Liver (tissue), 9 donors: ENCODE results near the gene VSIR. TPM values are rescaled to one million over a fixed set of nuclear protein-coding genes. Genes with fewer than 3 reads are reported as not detected.

Experiments
- DNase-seq: peaks from one replicate; pipeline ENCODE4 v3.0.0-alpha.2; 2017; ENCODE audit warnings: low spot score
- H3K27ac ChIP-seq, 2 donors: one replicate each; pipeline ENCODE4 v1.7.0; 2013; ENCODE audit warnings: inconsistent platforms in 2 of 2, low read length in 2 of 2, control low read depth in 1 of 2, low read depth in 1 of 2, mild to moderate bottlenecking in 1 of 2
- H3K27me3 ChIP-seq, 4 donors: one replicate each; pipeline versions ENCODE4 v1.6.1 to v1.7.0; 2013; ENCODE audit warnings: low read length in 3 of 4, inconsistent platforms in 1 of 4, mild to moderate bottlenecking in 1 of 4, moderate library complexity in 1 of 4; ENCODE audit not compliant: control insufficient read depth in 4 of 4, insufficient read depth in 4 of 4
- H3K36me3 ChIP-seq, 4 donors: one replicate each; pipeline versions ENCODE4 v1.6.1 to v1.7.0; 2013; ENCODE audit warnings: low read length in 3 of 4, mild to moderate bottlenecking in 3 of 4, low read depth in 1 of 4, moderate library complexity in 1 of 4; ENCODE audit not compliant: control insufficient read depth in 4 of 4, insufficient read depth in 3 of 4
- H3K4me1 ChIP-seq, 4 donors: one replicate each; pipeline versions ENCODE4 v1.6.1 to v1.7.0; 2013; ENCODE audit warnings: low read length in 3 of 4, mild to moderate bottlenecking in 3 of 4, moderate library complexity in 1 of 4; ENCODE audit not compliant: control insufficient read depth in 4 of 4, insufficient read depth in 4 of 4
- H3K4me3 ChIP-seq, 3 donors: one replicate each; pipeline versions ENCODE4 v1.6.1 to v1.7.0; 2013; ENCODE audit warnings: low read length in 3 of 3, control low read depth in 1 of 3, low read depth in 1 of 3, mild to moderate bottlenecking in 1 of 3
- H3K9ac ChIP-seq, 2 donors: one replicate each; pipeline ENCODE4 v1.7.0; 2013; ENCODE audit warnings: low read length in 2 of 2, mild to moderate bottlenecking in 2 of 2, moderate library complexity in 2 of 2, control low read depth in 1 of 2, low read depth in 1 of 2
- H3K9me3 ChIP-seq, 4 donors: one replicate each; pipeline versions ENCODE4 v1.6.1 to v1.7.0; 2013; ENCODE audit warnings: low read length in 3 of 4; ENCODE audit not compliant: control insufficient read depth in 4 of 4
- ATF3 ChIP-seq: IDR thresholded peaks from 2 replicates; pipeline ENCODE4 v1.6.1; 2016; ENCODE audit warnings: antibody characterized with exemption
- EGR1 ChIP-seq, 2 donors: IDR thresholded peaks; 2 replicates each; pipeline ENCODE4 v1.6.1; 2016 to 2018; ENCODE audit warnings: antibody characterized with exemption in 2 of 2, low read depth in 2 of 2
- FOXA1 ChIP-seq: IDR thresholded peaks from 2 replicates; pipeline ENCODE4 v1.6.1; 2016; ENCODE audit warnings: antibody characterized with exemption
- GABPA ChIP-seq, 2 donors: IDR thresholded peaks in 1 of 2; conservative IDR thresholded peaks in 1 of 2; 2 replicates each; pipeline ENCODE4 v1.6.1; 2016; ENCODE audit warnings: antibody characterized with exemption in 2 of 2, mild to moderate bottlenecking in 1 of 2, moderate library complexity in 1 of 2
- HNF4A ChIP-seq, 2 donors: conservative IDR thresholded peaks; 2 replicates each; pipeline ENCODE4 v1.6.1; 2016; ENCODE audit warnings: antibody characterized with exemption in 2 of 2, mild to moderate bottlenecking in 2 of 2
- HNF4G ChIP-seq: IDR thresholded peaks from 2 replicates; pipeline ENCODE4 v1.6.1; 2016; ENCODE audit warnings: antibody characterized with exemption
- NR2F2 ChIP-seq: IDR thresholded peaks from 2 replicates; pipeline ENCODE4 v1.6.1; 2016; ENCODE audit warnings: antibody characterized with exemption
- RAD21 ChIP-seq, 2 donors: IDR thresholded peaks; 2 replicates each; pipeline ENCODE4 v1.6.1; 2016; ENCODE audit warnings: antibody characterized with exemption in 2 of 2, mild to moderate bottlenecking in 2 of 2
- RXRA ChIP-seq, 2 donors: IDR thresholded peaks; 2 replicates each; pipeline ENCODE4 v1.6.1; 2017 to 2018; ENCODE audit warnings: antibody characterized with exemption in 2 of 2, mild to moderate bottlenecking in 1 of 2
- TAF1 ChIP-seq: conservative IDR thresholded peaks from 2 replicates; pipeline ENCODE4 v1.6.1; 2016; ENCODE audit warnings: antibody characterized with exemption, mild to moderate bottlenecking
- YY1 ChIP-seq: IDR thresholded peaks from 2 replicates; pipeline ENCODE4 v1.6.1; 2016; ENCODE audit warnings: antibody characterized with exemption, mild to moderate bottlenecking
- WGBS: extraction: QIAGEN DNeasy Blood & Tissue Kit; methylation state at CpG from one replicate; pipeline ENCODE4 v1.1.7; 2013; 5-methylcytosine and 5-hydroxymethylcytosine counted together
- polyA plus RNA-seq, 2 donors: library from polyadenylated mRNA; stranded (reverse) in 1 of 2; unstranded in 1 of 2; fragments of 200-250 nt in 1 of 2; fragments of >200 nt in 1 of 2; fragmentation: Nextera tagmentation in 1 of 2; extraction: Ambion mirVana in 1 of 2; gene quantifications; one replicate each; pipeline versions ENCODE4 v1.2.1 to v1.2.3, GENCODE V29; 2013 to 2015
- total RNA-seq, 2 donors: library from RNA; depleted of rRNA; stranded (reverse); fragments of >200 nt; gene quantifications; one replicate each; pipeline ENCODE4 v1.2.3, GENCODE V29; 2014
- TF ChIP-seq, protein P1 (sequence below): fragments of 150-350 bp; IDR thresholded peaks from 2 replicates; pipeline ENCODE4 v1.5.1; 2017; ENCODE audit warnings: improper control_type of control experiment, low read depth, low read length; ENCODE audit not compliant: missing input control
- TF ChIP-seq, protein P2 (sequence below): IDR thresholded peaks from 2 replicates; pipeline ENCODE4 v1.6.1; 2016; ENCODE audit warnings: antibody characterized with exemption, mild to moderate bottlenecking
- donor health status: healthy.
- donor health status: healthy.
- donor health status: healthy.
- donor health status: healthy.
- donor health status: healthy.

VSIR gene
- total and polyA plus RNA-seq, 4 donors, result 7.2 to 12.2 (median 10.8) TPM

GRCh38 chr10:71727738-71728737 is 45.3 kb downstream of the VSIR start:
- no peak overlapping the region for H3K9ac ChIP-seq
- no peaks in the 10 kb centered on the region for H3K36me3 ChIP-seq
- TF ChIP-seq, protein P1, sequence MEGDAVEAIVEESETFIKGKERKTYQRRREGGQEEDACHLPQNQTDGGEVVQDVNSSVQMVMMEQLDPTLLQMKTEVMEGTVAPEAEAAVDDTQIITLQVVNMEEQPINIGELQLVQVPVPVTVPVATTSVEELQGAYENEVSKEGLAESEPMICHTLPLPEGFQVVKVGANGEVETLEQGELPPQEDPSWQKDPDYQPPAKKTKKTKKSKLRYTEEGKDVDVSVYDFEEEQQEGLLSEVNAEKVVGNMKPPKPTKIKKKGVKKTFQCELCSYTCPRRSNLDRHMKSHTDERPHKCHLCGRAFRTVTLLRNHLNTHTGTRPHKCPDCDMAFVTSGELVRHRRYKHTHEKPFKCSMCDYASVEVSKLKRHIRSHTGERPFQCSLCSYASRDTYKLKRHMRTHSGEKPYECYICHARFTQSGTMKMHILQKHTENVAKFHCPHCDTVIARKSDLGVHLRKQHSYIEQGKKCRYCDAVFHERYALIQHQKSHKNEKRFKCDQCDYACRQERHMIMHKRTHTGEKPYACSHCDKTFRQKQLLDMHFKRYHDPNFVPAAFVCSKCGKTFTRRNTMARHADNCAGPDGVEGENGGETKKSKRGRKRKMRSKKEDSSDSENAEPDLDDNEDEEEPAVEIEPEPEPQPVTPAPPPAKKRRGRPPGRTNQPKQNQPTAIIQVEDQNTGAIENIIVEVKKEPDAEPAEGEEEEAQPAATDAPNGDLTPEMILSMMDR, result no peak
- TF ChIP-seq GABPA (IDR thresholded peaks at IDR 0.05 in 1 of 2, conservative IDR thresholded peaks at IDR 0.05 in 1 of 2) (no peak), EGR1 (IDR thresholded peaks at IDR 0.05; ENCODE audit: low read depth in 2 of 2) (no peak), HNF4A (conservative IDR thresholded peaks at IDR 0.05) (no peak), YY1 (no peak), NR2F2 (peak; percentile 67), TAF1 (no peak), FOXA1 (no peak), ATF3 (no peak), HNF4G (no peak), RAD21 (IDR thresholded peaks at IDR 0.05) (peak in 1 of 2 donors; percentile 7)
- H3K9me3 ChIP-seq, result no peaks in the 10 kb centered on the region
- H3K27ac ChIP-seq, result peak overlapping the region; percentile 66 to 67
- DNase-seq, result peak; percentile 69
- H3K4me1 ChIP-seq, result peaks cover 0 to 8% (median 4%) of the 10 kb centered on the region in 4 donors
- H3K27me3 ChIP-seq, result no peaks in the 10 kb centered on the region
- WGBS, result 60% methylated on average over 8 of the region's 8 CpGs
- H3K4me3 ChIP-seq, result no peak overlapping the region

DNA sequence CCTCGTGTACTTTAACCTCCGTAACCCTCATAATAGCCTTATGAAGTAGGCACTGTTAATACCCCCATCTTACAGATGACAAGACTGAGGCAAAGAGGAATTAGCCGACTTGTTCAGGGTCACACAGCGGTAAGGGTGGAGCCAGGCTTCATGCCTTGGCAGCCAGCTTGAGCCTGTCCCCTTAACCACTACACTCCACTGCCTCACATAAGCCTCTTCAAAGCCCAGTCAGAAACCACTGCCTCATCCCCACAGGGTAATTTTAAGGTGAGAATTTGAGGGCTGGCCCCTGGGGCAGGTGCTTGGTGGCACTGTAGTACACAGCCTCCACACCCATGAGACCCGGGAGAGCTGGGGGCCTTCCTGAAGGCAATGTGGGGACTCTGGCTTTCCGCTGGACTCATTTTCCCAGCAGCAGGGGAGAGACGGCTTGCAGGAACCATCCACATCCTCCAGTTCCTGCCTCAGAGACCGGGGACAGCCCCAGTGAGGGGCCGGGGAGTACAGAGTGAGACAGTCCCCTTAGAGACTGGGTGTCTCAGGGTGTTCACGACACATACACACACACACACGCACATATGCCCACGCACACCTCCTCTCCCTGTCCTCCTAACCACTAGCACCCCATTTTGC is 46.1 kb downstream of the VSIR start:
- H3K4me1 ChIP-seq, result peaks cover 0 to 8% (median 4%) of the 10 kb centered on the region in 4 donors

More for the DNA sequence above, 46.1 kb downstream of the VSIR start:
- no peak for DNase-seq
- no peak overlapping the region for H3K4me3 ChIP-seq
- peak overlapping the region; percentile 66 to 67 for H3K27ac ChIP-seq
- WGBS, result 73% methylated on average over 12 of the region's 12 CpGs
- no peaks in the 10 kb centered on the region for H3K27me3 ChIP-seq
- no peaks in the 10 kb centered on the region for H3K9me3 ChIP-seq
- no peak overlapping the region for H3K9ac ChIP-seq
- TF ChIP-seq RXRA (IDR thresholded peaks at IDR 0.05) (no peak), FOXA1 (no peak), HNF4A (conservative IDR thresholded peaks at IDR 0.05) (no peak)
- TF ChIP-seq, protein P2, sequence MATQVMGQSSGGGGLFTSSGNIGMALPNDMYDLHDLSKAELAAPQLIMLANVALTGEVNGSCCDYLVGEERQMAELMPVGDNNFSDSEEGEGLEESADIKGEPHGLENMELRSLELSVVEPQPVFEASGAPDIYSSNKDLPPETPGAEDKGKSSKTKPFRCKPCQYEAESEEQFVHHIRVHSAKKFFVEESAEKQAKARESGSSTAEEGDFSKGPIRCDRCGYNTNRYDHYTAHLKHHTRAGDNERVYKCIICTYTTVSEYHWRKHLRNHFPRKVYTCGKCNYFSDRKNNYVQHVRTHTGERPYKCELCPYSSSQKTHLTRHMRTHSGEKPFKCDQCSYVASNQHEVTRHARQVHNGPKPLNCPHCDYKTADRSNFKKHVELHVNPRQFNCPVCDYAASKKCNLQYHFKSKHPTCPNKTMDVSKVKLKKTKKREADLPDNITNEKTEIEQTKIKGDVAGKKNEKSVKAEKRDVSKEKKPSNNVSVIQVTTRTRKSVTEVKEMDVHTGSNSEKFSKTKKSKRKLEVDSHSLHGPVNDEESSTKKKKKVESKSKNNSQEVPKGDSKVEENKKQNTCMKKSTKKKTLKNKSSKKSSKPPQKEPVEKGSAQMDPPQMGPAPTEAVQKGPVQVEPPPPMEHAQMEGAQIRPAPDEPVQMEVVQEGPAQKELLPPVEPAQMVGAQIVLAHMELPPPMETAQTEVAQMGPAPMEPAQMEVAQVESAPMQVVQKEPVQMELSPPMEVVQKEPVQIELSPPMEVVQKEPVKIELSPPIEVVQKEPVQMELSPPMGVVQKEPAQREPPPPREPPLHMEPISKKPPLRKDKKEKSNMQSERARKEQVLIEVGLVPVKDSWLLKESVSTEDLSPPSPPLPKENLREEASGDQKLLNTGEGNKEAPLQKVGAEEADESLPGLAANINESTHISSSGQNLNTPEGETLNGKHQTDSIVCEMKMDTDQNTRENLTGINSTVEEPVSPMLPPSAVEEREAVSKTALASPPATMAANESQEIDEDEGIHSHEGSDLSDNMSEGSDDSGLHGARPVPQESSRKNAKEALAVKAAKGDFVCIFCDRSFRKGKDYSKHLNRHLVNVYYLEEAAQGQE, result no peak
- no peaks in the 10 kb centered on the region for H3K36me3 ChIP-seq
